Loucy (cell line): ENCODE results near the gene FBXO30.

Source experiments
- CTCF ChIP-seq: fragments of 200-600 bp; sonication (generic); conservative IDR thresholded peaks from 2 replicates; pipeline ENCODE4 v1.5.1; 2014; ENCODE audit warnings: mild to moderate bottlenecking, antibody characterized with exemption, low read length
- EZH2phosphoT487 ChIP-seq: fragments of 200-600 bp; IDR thresholded peaks from 2 replicates; pipeline ENCODE4 v1.6.1; 2018; ENCODE audit warnings: antibody characterized with exemption, mild to moderate bottlenecking, moderate library complexity, borderline replicate concordance

GRCh38 chr6:145850671-145851070, 36.1 kb upstream of the FBXO30 start:
- no peak for TF ChIP-seq CTCF
- no peak for TF ChIP-seq EZH2phosphoT487
